HK-2 (cell line): ENCODE results near the gene RAB41.
"Not testable (repeated sequence)": the region's sequence is repeated elsewhere in the genome, so short reads cannot be mapped to it uniquely, and the experiment has no call there.

Experiments
- DNase-seq: peaks from one replicate; pipeline ENCODE4 v3.0.0-alpha.2; 2018; ENCODE audit not compliant: unreplicated experiment

RAB41 gene

DNA sequence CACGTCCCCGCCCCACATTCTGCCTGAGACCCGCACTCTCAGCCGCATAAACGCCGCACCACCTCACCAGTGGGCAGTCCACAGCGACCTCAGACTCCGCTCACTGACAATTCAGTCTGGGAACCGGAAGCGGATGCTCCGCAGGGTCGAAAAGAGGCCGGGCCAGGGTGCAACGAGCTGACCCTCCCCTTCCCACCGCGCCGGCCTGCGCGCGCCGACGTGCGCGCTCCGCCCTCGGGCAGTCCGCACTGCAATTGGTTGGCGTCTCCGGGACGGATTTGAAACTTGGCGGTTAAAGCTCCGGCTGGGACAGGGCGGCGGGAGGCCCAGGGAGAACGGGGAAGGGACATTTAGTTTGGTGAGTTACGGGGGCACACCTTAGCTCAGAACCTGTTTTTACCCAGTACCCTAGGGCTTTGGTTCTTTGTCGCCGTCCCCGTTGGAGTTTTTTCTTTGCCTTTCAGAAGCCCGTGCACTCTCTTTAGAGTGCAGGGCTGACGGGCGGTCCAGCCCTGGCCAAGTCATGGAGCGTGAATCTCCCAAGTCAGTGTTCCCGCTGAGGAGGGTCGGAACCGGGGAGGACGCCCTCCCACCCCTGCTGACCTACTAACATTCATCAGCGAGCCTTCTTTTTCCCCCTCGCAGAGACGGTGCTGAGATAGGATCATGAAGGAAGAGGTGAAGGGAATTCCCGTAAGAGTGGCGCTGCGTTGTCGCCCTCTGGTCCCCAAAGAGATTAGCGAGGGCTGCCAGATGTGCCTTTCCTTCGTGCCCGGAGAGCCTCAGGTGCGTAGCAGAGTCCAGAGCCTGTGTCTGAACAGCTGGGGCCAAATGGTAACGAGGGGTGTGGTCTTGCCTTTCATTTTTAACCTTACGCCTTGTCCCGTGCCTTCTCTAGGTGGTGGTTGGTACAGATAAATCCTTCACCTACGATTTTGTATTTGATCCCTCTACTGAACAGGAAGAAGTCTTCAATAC, 8.1 kb downstream of the RAB41 start, which contains the start of the genes KIF4A and PDZD11:
Gene KIF4A, plus strand, starts transcription at position 312 of the 978 bp plus-strand sequence. Its CDS starts 355 bp downstream, at position 667.
Gene PDZD11, minus strand, starts transcription at position 135 of the 978 bp plus-strand sequence. CDS start 586 bp downstream, outside the sequence.
- peak; percentile 88 for DNase-seq

DNA sequence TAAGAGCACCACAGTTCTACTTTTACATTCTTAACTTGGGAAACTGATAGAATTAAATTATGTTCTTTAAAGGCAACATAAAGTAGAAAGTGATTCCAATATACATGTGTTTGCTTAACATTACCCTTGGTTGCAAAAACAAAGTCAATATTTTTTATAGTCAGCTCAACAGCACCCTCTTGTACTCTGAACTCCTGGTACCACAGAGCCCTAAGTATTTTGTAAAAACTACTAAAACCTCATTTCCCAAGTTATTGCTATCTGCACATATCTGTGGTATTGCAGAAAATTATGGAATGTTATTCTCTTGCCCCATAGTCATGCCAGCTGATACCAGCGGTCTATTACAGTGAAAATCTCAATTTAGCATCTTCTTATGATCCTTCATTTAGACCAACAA, 10.8 kb downstream of the RAB41 start:
- DNase-seq: no peak

DNA sequence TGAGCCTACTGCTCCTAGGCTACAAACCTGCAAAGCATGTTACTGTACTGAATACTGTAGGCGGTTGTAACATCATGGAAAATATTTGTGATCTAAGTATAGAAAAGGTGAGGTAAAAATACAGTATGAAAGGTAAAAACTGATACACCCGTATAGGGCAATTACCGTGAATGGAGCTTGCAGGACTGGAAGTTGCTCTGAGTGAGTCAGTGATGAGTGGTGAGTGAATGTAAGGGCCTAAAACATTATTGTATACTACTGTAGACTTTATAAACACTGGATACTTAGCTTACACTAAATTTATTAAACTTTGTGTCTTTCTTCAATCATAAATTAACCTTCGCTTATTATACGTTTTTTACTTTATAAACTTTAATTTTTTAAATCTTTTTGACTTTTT, 11.6 kb downstream of the RAB41 start:
- no peak for DNase-seq

DNA sequence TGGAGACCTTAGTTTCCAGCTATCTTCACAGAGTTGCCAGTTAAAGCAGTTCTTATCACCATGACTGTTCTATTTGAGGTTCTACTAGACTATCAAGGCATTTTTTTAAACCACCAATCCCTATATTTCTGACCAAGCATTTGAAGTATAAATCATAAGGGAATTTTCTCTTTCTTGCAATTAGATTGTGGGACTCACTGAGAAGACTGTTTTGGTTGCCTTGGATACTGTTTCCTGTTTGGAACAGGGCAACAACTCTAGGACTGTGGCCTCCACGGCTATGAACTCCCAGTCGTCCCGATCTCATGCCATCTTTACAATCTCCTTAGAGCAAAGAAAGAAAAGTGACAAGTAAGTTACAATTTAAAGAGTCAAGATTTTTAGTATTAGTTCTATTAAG, 19.7 kb downstream of the RAB41 start:
- no peak for DNase-seq

DNA sequence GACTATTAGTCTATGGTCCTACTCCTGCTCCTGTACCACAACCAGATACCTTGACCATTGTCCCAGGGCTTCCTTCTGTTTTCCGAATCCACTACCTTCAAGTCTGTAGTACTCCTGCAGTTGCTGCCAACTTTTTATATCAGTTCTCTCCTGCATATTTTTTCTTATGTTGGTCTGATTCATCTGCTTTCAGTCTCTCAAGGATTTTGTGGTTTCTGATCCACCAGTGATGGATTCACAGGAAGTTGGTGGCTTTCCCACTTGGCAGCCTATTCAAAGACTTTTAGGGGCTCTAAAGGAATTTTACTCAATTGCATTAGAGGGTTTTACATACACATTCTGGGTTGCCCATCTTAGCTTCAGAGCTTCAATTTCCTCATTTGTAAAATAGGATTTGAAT, 31.5 kb downstream of the RAB41 start:
- no peak for DNase-seq

DNA sequence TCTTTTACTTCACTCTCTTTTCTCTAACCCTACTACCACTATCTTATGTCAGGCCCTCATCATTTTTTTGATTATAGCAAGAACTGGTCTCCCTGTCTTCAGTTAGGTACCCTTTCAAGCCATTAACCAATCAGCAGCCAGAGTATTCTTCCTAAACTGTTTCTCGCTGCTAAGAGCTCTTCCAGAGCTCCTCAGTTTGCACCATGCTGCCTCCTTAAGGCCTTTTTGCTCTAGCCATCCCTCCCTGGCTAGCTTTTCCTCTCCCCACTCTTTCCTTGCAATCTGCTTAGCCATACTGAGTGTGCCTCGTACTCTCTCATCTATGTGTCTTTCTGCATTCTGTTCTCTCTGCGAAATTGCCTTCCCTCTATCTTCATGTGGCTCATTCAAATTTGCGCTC, 40.8 kb downstream of the RAB41 start:
- no peak for DNase-seq

DNA sequence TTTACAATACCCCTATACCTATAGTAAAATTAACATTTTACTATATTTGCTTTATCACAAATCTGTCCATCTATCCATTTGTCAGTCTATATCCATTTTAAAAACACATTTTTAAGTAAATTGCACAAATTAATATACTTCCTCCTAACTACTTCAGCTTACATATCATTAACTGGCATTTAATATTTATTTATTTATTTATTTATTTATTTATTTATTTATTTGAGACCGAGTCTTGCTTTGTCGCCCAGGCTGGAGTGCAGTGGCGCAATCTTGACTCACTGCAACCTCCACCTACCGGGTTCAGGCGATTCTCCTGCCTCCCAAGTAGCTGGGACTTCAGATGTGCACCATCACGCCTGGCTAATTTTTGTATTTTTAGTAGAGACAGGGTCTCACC, 41.7 kb downstream of the RAB41 start:
- not testable (repeated sequence) for DNase-seq

DNA sequence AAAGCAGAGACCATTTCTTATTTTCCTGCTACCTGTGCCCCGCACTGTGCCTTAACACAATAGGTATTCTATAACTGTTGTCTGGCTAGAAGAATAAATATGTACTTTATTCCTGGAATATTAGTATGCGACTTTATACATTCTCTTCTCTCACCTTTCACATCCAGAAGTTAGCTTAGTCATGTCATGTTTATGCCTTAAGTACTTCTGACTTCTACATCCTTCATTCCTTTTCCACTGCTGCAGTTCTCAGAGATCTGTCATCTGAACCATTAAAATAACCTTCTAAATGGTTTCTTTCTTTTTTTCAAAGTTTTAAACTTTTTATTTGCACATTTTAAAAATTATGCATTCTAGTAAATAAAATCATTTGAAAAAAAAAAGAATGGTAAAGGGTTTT, 42.4 kb downstream of the RAB41 start:
- DNase-seq: no peak

DNA sequence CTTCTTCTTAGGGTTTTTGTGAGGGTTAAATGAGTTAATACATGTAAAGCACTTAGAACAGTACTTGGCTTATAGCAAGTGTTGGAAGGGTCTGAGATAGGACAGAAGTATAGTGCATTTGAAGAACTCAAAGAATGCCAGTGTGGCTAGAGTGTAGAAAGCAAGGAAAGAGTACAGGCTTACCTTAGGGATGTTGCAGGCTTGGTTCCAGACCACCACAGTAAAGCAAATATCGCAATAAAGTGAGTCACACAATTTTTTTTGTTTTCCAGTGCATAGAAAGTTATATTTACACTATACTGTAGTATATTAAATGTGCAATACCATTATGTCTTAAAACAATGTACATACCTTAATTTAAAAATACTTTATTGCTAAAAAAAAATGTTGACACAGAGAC, 49.2 kb downstream of the RAB41 start:
- DNase-seq: no peak

DNA sequence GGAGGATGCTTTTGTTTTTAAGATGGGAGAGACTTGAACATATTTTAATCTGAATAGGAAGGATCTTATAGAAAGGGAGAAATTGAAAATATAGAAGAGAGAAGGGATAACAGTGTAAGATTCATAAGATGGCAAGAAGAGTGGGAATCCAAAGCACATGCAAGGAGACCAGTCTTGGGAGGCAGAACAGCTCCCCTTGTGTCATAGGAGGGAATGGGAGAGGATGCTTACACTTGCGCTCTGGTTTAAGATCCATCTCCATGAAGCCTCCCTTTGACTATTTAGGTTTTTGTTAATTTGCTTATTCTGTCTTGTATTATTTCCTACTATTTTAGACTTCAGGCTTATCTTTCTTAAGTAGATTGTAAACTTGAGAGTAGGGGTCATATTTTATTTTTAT, 50.6 kb downstream of the RAB41 start:
- DNase-seq: no peak
